PC-3 (cell line): ENCODE results near the gene SELENOP.

Source experiments
- CTCF ChIP-seq: fragments of 300-600 bp; sonication (generic); conservative IDR thresholded peaks from 2 replicates; pipeline ENCODE4 v1.5.1; 2017; ENCODE audit warnings: antibody characterized with exemption, low read depth, mild to moderate bottlenecking, low read length
- EZH2 ChIP-seq: fragments of 300-600 bp; sonication (generic); IDR thresholded peaks from one replicate; pipeline ENCODE4 v1.6.1; 2017; ENCODE audit warnings: antibody characterized with exemption, mild to moderate bottlenecking, low read length; ENCODE audit not compliant: unreplicated experiment
- EZH2phosphoT487 ChIP-seq: fragments of 300-600 bp; sonication (generic); IDR thresholded peaks from 2 replicates; pipeline ENCODE4 v1.6.1; 2018; ENCODE audit warnings: mild to moderate bottlenecking, antibody characterized with exemption, low read length, borderline replicate concordance

- TF ChIP-seq CTCF (no peak), EZH2 (no peak), EZH2phosphoT487 (no peak)
Observed at GRCh38 chr5:42842921-42843641, 31.4 kb upstream of the SELENOP start.
